Measurements from ENCODE around the gene SLC39A11. TPM values are rescaled to one million over a fixed set of nuclear protein-coding genes. Genes with fewer than 3 reads are reported as not detected.

SLC39A11 gene
- total RNA-seq, 1 experiment from 2014 or later: 46.4 TPM

DNA sequence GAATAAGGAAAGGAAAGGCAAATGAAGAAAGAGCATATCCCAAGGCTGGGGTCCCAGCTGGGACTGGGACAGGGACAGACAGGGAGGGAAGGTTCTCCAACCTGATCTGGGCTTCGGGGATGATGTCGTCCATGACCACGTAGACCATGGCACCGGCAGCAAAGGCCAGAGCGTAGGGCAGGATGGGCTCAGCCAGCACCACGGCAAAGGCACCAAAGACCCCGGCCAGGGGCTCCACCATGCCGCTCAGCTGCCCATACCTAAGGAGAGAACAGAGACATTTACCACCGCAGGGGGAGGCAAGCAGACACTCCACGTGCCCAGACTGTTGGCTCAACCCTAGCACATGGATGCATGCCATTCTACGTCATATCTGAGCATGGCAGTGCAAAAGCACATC, 443.8 kb downstream of the SLC39A11 start:
- no peak for ATAC-seq
- no peak overlapping the region for H3K4me3 ChIP-seq (replicated peaks in 1 of 2; ENCODE audit: low read depth in 1 of 2, low read length in 2 of 2)
- H3K79me2 ChIP-seq (ENCODE audit: insufficient read depth, low read length): no peaks in the 10 kb centered on the region
- H3K36me3 ChIP-seq (ENCODE audit: control insufficient read depth in 1 of 2, insufficient read depth in 2 of 2, low read length in 2 of 2): no peaks in the 10 kb centered on the region
- H3K27ac ChIP-seq (ENCODE audit: low read depth, low read length): no peak overlapping the region
- POLR2A ChIA-PET: interaction anchor here (0.6 to 1.4 kb wide), 2 partner anchors 56 to 650 kb away, joined by 3 read pairs; no protein-coding TSS in a partner anchor
- TF ChIP-seq, protein P1, sequence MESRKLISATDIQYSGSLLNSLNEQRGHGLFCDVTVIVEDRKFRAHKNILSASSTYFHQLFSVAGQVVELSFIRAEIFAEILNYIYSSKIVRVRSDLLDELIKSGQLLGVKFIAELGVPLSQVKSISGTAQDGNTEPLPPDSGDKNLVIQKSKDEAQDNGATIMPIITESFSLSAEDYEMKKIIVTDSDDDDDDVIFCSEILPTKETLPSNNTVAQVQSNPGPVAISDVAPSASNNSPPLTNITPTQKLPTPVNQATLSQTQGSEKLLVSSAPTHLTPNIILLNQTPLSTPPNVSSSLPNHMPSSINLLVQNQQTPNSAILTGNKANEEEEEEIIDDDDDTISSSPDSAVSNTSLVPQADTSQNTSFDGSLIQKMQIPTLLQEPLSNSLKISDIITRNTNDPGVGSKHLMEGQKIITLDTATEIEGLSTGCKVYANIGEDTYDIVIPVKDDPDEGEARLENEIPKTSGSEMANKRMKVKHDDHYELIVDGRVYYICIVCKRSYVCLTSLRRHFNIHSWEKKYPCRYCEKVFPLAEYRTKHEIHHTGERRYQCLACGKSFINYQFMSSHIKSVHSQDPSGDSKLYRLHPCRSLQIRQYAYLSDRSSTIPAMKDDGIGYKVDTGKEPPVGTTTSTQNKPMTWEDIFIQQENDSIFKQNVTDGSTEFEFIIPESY (IDR thresholded peaks at IDR 0.05; ENCODE audit: extremely low read depth, insufficient replicate concordance, low read length): no peak
- no peak for TF ChIP-seq TCF7L2 (IDR thresholded peaks at IDR 0.05; ENCODE audit: borderline replicate concordance, extremely low read depth, insufficient read depth, insufficient read length)
- TF ChIP-seq SRF (IDR thresholded peaks at IDR 0.05; ENCODE audit: low read depth): no peak
- TF ChIP-seq ZFX (IDR thresholded peaks at IDR 0.05): no peak
- TF ChIP-seq ZNF274 (IDR thresholded peaks at IDR 0.05; ENCODE audit: low read depth, low read length): no peak
- H3K27me3 ChIP-seq (ENCODE audit: insufficient read depth, low read length): no peaks in the 10 kb centered on the region
- H2AFZ ChIP-seq (ENCODE audit: low read depth, low read length, poor library complexity, severe bottlenecking): no peak overlapping the region
- no peak for DNase-seq (ENCODE audit: low read depth, low spot score)
- H3K9ac ChIP-seq (ENCODE audit: low read length): no peak overlapping the region
- H3K4me1 ChIP-seq (ENCODE audit: control insufficient read depth in 1 of 2, insufficient read depth in 2 of 2, low read length in 2 of 2): peaks cover 2 to 21% of the 10 kb centered on the region in 2 experiments; a peak in 3 of 4 replicates
- no peaks in the 10 kb centered on the region for H4K20me1 ChIP-seq (ENCODE audit: insufficient read depth)
- intact Hi-C loops (cut with micrococcal nuclease): no loop called here
- H3K9me3 ChIP-seq (ENCODE audit: control insufficient read depth in 1 of 2, insufficient read depth in 1 of 2, low read depth in 1 of 2, low read length in 2 of 2): no peaks in the 10 kb centered on the region
- CTCF ChIA-PET: no interaction called here
- no peaks in the 10 kb centered on the region for H3K9me2 ChIP-seq (ENCODE audit: insufficient read depth)
- no peak overlapping the region for H3K4me2 ChIP-seq (ENCODE audit: low read length)
- BruUV-seq (replicated peaks): no TSS peak
- RAD21 ChIA-PET (ENCODE audit: low non-redundant PET in 1 of 2, low total read pairs in 2 of 2, uncharacterized antibody in 2 of 2, unreplicated experiment in 2 of 2): interaction anchor here in 1 of 2 experiments (0.7 kb wide), 1 partner anchor 85 kb away, joined by 5 read pairs; no protein-coding TSS in a partner anchor

DNA sequence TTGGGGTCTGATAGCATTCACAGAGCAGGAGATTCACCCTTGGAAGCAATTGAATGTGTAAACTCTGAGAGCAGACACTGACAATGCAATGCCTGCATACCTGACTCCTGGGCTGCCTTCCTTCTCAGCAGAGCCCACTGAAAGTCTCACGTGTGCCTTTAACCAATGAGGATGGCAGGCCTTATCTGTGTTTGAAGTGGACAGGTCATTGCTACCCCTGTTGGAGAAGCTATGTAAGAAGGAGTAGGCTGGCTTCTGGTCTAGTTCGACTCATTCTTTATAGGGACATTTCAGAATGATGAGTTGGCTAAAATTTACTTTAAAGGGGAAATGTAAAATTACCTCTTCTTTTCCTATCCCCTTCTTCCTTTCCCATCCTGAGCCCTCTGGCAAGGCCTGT, 446.3 kb downstream of the SLC39A11 start:
- H4K20me1 ChIP-seq (ENCODE audit: insufficient read depth): no peaks in the 10 kb centered on the region
- ChIA-PET POLR2A (interaction anchor here (0.8 to 1.5 kb wide), 3 partner anchors 8 to 70 kb away, joined by 3 to 5 read pairs (median 3); no protein-coding TSS in a partner anchor), CTCF (interaction anchor here (2.0 kb wide), 1 partner anchor 87 kb away, joined by 5 read pairs; no protein-coding TSS in a partner anchor), RAD21 (ENCODE audit: low non-redundant PET in 1 of 2, low total read pairs in 2 of 2, uncharacterized antibody in 2 of 2, unreplicated experiment in 2 of 2) (no interaction called here)
- H2AFZ ChIP-seq (ENCODE audit: low read depth, low read length, poor library complexity, severe bottlenecking): no peak overlapping the region
- no peak for TF ChIP-seq CEBPB (IDR thresholded peaks at IDR 0.05; ENCODE audit: low read depth)
- no peak for TF ChIP-seq ELF1 (IDR thresholded peaks at IDR 0.05; ENCODE audit: borderline replicate concordance, low read depth)
- no peak for TF ChIP-seq JUND (IDR thresholded peaks at IDR 0.05)
- TF ChIP-seq SRF (IDR thresholded peaks at IDR 0.05; ENCODE audit: low read depth): no peak
- TF ChIP-seq EZH2phosphoT487 (IDR thresholded peaks at IDR 0.05; ENCODE audit: borderline replicate concordance): no peak
- no peak for TF ChIP-seq FOSL1 (IDR thresholded peaks at IDR 0.05; ENCODE audit: low read depth)
- no peak for TF ChIP-seq POLR2A (IDR thresholded peaks at IDR 0.05; ENCODE audit: borderline replicate concordance, extremely low read depth, insufficient read depth, insufficient read length)
- H3K36me3 ChIP-seq (ENCODE audit: control insufficient read depth in 1 of 2, insufficient read depth in 2 of 2, low read length in 2 of 2): no peaks in the 10 kb centered on the region
- no peak overlapping the region for H3K4me3 ChIP-seq (replicated peaks in 1 of 2; ENCODE audit: low read depth in 1 of 2, low read length in 2 of 2)
- H3K9me2 ChIP-seq (ENCODE audit: insufficient read depth): no peaks in the 10 kb centered on the region
- no peak overlapping the region for H3K9ac ChIP-seq (ENCODE audit: low read length)
- H3K27ac ChIP-seq (ENCODE audit: low read depth, low read length): no peak overlapping the region
- H3K4me1 ChIP-seq (ENCODE audit: control insufficient read depth in 1 of 2, insufficient read depth in 2 of 2, low read length in 2 of 2): peaks cover under 1 to 19% of the 10 kb centered on the region in 2 experiments; a peak in 3 of 4 replicates
- H3K79me2 ChIP-seq (ENCODE audit: insufficient read depth, low read length): no peaks in the 10 kb centered on the region
- no peaks in the 10 kb centered on the region; a peak in 1 of 4 replicates for H3K9me3 ChIP-seq (ENCODE audit: control insufficient read depth in 1 of 2, insufficient read depth in 1 of 2, low read depth in 1 of 2, low read length in 2 of 2)
- no peaks in the 10 kb centered on the region for H3K27me3 ChIP-seq (ENCODE audit: insufficient read depth, low read length)
- intact Hi-C loops (cut with micrococcal nuclease): no loop called here
- no peak for ATAC-seq
- no peak for DNase-seq (ENCODE audit: low read depth, low spot score)
- H3K4me2 ChIP-seq (ENCODE audit: low read length): no peak overlapping the region
- BruUV-seq (replicated peaks): TSS peak; percentile 49
